GM19397 (cell line): Measurements from ENCODE around the gene EPC2.
"Not testable (repeated sequence)": the region's sequence is repeated elsewhere in the genome, so short reads cannot be mapped to it uniquely, and the experiment has no call there.

ENCODE experiments used
- ATAC-seq: cut with Tn5 transposase; IDR thresholded peaks from one replicate; pipeline ENCODE4 v1.9.1; 2021; ENCODE audit warnings: mild to moderate bottlenecking, moderate library complexity; ENCODE audit not compliant: unreplicated experiment

EPC2 gene

GRCh38 chr2:148640767-148641166 is 3.8 kb upstream of the EPC2 start:
- no peak for ATAC-seq

DNA sequence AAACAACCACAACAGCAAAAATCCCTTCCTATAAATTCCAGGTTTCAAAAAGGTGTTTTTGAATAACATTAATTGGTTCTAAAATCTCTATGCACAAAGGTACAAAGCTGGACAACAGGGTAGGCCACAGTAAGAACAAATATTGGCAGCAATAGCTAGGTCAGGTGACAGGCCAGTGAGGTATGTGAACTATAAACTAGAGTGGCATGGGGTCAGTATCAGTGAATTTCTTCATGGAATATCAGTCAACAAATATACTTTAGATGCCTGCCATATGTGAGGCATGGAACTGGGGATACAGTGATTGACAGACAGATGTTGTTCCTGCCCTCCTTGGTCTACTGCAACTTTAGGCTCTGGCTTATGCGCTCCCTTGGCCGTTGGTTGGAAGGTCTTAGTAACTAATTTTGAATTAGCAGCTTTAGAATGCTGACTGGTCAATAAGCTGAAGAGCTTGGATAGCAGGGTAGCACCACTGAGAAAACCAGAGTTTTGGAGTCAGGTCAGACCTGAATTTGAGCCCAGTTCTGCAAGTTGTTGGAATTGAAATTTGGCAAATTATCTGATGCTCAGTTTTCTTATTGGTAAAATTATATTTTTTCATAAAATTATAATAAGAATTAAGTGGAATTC is 2.3 kb upstream of the EPC2 start:
- no peak for ATAC-seq

- no peak for ATAC-seq
These were observed 1.6 kb upstream of the EPC2 start for GRCh38 chr2:148642891-148643416.

DNA sequence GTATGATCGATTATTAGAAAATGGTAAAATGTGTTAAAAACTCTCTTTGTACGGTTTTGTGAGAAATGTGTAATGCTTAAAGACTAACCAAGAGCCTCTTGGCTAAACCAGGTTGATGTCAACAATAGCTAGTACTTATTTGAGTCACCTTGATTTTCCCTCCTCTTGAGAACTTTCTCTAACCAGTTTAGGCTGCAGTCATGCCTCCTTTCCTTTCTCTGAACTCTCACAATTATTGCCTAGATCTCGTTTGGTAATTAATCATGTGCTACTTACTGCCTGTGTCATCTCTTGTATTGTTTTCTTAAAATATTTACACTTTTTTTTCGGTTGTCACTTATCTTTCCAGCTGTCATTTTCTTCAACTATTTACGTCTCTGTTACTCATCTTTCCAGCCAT is 1.1 kb upstream of the EPC2 start:
- no peak for ATAC-seq

- peak; percentile 44 for ATAC-seq
These were observed 460 bp downstream of the EPC2 start for GRCh38 chr2:148644883-148645538.

DNA sequence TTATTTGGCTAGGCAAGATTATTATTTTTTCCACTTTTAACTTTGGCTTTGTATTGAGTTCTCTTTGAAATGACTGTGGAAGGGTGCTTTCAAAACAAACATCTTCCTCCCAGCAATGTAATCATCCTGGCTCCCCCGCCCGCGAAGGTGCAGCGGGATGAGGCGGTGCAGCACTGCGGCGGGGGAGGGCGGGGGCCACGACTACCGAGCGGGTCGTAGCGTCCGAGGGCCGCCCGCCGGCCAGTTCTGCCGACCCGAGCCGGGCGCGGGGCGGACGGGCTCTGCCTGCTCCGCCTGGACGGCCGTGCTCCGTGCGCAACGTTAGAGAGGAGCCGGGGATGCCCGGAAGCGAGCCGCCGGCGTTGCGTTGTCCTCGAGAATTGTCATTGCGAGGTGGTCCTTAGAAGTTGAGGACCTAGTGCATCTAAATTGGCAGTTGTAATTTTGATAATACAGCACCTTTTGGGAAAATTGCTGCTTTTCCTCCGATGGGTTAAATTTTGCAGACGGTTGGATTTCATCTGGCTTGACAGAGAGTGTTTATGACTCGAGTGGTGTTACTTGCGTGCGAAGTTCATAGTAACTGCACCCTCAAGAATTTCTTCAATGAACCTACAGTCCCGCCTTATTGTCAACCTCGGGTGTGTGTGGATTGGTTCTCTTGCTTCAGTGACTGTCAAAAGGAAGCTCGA is 1.1 kb downstream of the EPC2 start:
- peak; percentile 37 for ATAC-seq

DNA sequence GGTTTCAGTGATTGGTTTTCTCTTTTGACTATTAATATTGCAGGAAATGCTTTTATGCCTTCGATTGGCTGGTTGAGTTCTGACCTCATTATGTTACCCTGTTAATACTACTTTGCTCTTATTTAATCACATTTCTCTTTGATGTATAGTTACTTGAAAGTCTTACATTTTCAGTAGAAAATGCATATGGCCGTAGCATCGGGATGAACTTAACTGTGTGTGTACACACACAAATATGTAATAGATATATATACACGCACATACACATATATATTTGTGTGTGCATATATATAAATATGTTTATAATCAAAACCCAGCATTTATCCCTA is 1.6 kb downstream of the EPC2 start:
- ATAC-seq, result no peak

- not testable (repeated sequence) for ATAC-seq
These were observed 3.2 kb downstream of the EPC2 start for GRCh38 chr2:148647711-148648110.

- no peak for ATAC-seq
These were observed 5.4 kb downstream of the EPC2 start for GRCh38 chr2:148649936-148650335.

GRCh38 chr2:148650881-148651280 is 6.3 kb downstream of the EPC2 start:
- no peak for ATAC-seq

GRCh38 chr2:148651972-148652371 is 7.4 kb downstream of the EPC2 start:
- ATAC-seq, result no peak

GRCh38 chr2:148653437-148653836 is 8.9 kb downstream of the EPC2 start:
- peak; percentile 87 for ATAC-seq

GRCh38 chr2:148654435-148654834 is 9.9 kb downstream of the EPC2 start:
- ATAC-seq, result no peak

GRCh38 chr2:148656516-148656915 is 12.0 kb downstream of the EPC2 start:
- no peak for ATAC-seq

- ATAC-seq, result peak; percentile 90
These were observed 14.5 kb downstream of the EPC2 start for GRCh38 chr2:148658807-148659722.

DNA sequence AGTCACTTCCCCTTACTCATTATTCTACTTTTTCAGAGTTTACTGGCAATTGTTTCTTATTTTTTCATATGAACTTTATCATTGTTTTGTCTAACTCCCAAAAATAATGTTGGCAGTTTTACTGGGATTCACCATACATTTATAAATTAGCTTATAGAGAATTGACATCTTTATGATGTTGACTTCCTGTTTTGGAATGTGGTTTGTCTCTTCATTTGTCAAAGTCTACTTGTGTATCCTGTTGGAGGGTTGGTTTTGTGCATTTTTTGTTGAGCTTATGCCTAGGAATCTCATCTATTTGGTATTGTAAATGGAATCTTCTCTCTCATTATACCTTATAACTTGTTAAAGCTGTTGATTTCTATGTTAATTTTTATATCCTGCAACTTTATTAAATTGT is 16.4 kb downstream of the EPC2 start:
- no peak for ATAC-seq

GRCh38 chr2:148662332-148662731 is 17.8 kb downstream of the EPC2 start:
- not testable (repeated sequence) for ATAC-seq

DNA sequence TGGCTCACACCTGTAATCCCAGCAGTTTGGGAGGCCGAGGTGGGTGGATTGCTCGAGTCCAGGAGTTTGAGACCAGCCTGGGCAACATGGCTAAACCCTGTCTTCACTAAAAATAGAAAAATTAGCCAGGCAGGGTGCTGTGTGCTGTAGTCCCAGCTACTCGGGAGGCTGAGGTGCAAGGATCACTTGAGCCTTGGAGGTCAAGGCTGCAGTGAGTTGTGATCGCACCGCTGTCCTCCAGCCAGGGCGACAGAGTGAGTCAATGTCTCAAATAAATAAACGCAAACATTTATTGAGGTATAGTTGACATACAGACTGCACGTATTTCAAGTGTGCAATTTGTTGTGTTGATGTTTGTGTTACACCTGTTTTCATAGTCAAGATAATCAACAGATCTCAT is 19.7 kb downstream of the EPC2 start:
- no peak for ATAC-seq

DNA sequence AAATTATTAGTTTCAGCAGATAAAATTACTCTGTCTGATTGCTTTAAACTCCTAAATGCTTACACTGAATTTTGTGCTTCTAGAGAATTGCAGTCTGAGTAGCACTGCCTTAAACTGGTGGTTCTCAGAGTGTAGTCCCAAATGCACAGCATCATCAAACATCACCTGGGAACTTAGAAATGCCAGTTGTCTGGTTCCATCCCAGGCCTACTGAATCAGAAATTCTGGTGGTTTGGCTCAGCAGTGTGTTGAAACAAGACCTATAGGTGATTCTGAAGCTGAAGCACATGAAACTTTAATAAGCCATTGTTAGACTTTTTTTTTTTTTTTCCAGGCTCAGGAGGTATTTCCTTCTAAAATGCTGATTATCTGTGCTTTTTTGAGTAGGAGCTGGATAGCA is 22.0 kb downstream of the EPC2 start:
- no peak for ATAC-seq

DNA sequence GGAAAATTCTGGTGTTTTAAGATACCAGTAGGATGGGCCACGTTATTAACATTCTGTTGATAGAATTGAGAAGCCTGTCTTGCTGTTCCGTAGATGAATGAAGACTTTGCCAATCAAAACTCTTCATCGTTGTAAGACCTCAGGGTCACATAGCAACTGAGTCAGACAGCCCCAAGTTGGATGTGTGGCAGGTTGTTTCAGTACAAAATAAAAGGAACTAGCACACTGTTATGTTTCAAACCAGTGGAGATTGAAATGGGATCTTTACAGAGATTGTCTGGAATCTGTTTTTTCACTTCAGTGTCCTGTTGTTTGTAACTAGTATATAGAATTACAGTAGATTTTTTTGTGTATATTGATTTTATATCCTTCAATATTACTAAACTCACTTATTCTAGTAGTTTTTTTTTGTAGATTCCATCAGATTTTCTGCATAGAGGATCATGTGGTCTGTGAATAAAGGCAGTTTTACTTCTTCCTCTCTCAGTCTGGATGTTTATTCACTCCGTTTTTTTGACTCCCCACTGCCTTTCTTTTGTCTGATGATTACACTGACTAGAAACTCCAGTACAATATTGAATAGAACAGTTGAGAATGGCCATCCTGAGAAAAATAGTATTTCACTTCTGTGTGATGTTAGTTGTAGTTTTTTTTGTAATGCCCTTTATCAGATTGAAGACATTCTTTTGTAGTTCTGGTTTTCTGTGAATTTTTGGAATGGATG is 22.7 kb downstream of the EPC2 start:
- no peak for ATAC-seq
